ENCODE results near the gene CAPN13. TPM values are rescaled to one million over a fixed set of nuclear protein-coding genes. Genes with fewer than 3 reads are reported as not detected.

The CAPN13 gene
- total RNA-seq, 1 donor, result not detected

DNA sequence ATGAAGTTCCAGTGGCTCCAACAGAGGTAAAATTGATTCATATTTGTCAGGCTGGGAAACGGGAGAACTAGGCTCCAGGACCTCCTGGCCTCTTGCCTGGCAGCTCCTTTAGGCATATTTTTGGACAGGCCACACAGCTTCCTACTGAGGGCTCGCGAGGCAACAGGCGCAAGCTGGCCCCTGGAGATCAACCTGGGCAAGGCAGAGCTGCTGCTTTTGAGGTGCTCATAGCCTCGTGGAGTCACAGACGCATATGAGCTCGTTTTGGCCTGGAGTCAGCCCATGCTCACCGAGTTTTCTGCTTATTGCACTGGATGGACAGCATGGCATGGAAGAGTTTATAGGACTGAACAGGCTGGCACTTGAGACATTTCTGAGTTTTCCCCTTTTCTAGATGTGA lies 97.7 kb downstream of the CAPN13 start:
- H4K20me1 ChIP-seq (ENCODE audit: insufficient read depth, low read length), result no peaks in the 10 kb centered on the region
- no peaks in the 10 kb centered on the region for H3K79me2 ChIP-seq (ENCODE audit: insufficient read depth, low read length)
- no peak overlapping the region for H3K27ac ChIP-seq (ENCODE audit: low read depth, low read length)
- TF ChIP-seq, protein P1, sequence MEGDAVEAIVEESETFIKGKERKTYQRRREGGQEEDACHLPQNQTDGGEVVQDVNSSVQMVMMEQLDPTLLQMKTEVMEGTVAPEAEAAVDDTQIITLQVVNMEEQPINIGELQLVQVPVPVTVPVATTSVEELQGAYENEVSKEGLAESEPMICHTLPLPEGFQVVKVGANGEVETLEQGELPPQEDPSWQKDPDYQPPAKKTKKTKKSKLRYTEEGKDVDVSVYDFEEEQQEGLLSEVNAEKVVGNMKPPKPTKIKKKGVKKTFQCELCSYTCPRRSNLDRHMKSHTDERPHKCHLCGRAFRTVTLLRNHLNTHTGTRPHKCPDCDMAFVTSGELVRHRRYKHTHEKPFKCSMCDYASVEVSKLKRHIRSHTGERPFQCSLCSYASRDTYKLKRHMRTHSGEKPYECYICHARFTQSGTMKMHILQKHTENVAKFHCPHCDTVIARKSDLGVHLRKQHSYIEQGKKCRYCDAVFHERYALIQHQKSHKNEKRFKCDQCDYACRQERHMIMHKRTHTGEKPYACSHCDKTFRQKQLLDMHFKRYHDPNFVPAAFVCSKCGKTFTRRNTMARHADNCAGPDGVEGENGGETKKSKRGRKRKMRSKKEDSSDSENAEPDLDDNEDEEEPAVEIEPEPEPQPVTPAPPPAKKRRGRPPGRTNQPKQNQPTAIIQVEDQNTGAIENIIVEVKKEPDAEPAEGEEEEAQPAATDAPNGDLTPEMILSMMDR (IDR thresholded peaks at IDR 0.05; ENCODE audit: extremely low read depth, low read depth, low read length), result no peak
- no peak for DNase-seq (ENCODE audit: insufficient read length, low spot score, missing footprints)
- no peaks in the 10 kb centered on the region for H3K36me3 ChIP-seq (ENCODE audit: insufficient read depth, low read length)
- no peak overlapping the region for H3K4me2 ChIP-seq (ENCODE audit: insufficient read depth, low read length)
- no peaks in the 10 kb centered on the region for H3K9me3 ChIP-seq (ENCODE audit: low read depth, low read length)
- no peaks in the 10 kb centered on the region for H3K4me1 ChIP-seq (ENCODE audit: insufficient read depth, low read length)
- H3K27me3 ChIP-seq (ENCODE audit: insufficient read depth, low read length), result no peaks in the 10 kb centered on the region
- no peak overlapping the region for H2AFZ ChIP-seq (ENCODE audit: low read length)
- H3K4me3 ChIP-seq (ENCODE audit: insufficient read depth, low read length), result no peak overlapping the region

DNA sequence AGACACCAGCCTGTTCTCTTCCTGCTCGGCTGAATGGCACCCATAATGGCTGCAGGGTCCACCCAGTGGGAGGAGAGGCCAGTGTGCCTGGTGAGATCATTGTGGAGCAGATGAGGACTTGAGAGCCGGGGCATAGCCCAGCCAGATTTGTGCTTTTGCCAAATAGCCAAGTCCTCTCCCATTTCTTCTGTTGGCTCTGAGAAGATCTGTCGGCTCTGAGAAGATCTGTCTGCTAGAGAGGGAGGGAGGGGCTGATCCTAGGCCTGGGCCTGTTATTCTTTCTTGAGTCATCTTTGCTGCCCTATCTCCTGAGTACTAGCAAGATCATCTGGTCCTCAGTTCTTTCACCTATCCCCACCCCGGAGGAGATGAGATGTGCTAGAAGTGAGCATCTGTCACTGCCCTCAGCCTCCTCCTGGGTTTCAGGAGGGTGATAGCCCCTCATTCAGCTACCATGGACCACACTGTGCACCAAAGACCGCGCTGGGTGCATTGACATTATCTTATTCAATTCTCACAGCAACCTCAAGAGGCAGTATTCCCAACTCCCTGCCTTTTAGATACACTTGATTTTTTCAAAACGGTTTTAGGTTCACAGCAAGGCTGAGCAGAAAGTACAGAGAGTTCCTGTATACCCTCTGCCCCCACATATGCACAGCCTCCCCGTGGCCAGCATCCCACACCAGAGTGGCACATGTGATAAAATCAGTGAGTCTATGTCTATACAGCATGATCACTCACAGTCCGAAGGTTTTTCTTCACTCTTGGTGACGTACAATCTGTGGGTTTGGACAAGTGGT lies 98.6 kb downstream of the CAPN13 start:
- H3K4me1 ChIP-seq (ENCODE audit: insufficient read depth, low read length), result no peaks in the 10 kb centered on the region
- peak; percentile 79 for DNase-seq (ENCODE audit: insufficient read length, low spot score, missing footprints)
- peak overlapping the region; percentile 57 for H2AFZ ChIP-seq (ENCODE audit: low read length)
- no peaks in the 10 kb centered on the region for H3K9me3 ChIP-seq (ENCODE audit: low read depth, low read length)
- no peaks in the 10 kb centered on the region for H4K20me1 ChIP-seq (ENCODE audit: insufficient read depth, low read length)
- H3K79me2 ChIP-seq (ENCODE audit: insufficient read depth, low read length), result no peaks in the 10 kb centered on the region
- H3K36me3 ChIP-seq (ENCODE audit: insufficient read depth, low read length), result no peaks in the 10 kb centered on the region
- no peak overlapping the region for H3K4me2 ChIP-seq (ENCODE audit: insufficient read depth, low read length)
- TF ChIP-seq, protein P1 (IDR thresholded peaks at IDR 0.05; ENCODE audit: extremely low read depth, low read depth, low read length), result peak; percentile 59
- no peak overlapping the region for H3K27ac ChIP-seq (ENCODE audit: low read depth, low read length)
- no peak overlapping the region for H3K4me3 ChIP-seq (ENCODE audit: insufficient read depth, low read length)
- H3K27me3 ChIP-seq (ENCODE audit: insufficient read depth, low read length), result no peaks in the 10 kb centered on the region

DNA sequence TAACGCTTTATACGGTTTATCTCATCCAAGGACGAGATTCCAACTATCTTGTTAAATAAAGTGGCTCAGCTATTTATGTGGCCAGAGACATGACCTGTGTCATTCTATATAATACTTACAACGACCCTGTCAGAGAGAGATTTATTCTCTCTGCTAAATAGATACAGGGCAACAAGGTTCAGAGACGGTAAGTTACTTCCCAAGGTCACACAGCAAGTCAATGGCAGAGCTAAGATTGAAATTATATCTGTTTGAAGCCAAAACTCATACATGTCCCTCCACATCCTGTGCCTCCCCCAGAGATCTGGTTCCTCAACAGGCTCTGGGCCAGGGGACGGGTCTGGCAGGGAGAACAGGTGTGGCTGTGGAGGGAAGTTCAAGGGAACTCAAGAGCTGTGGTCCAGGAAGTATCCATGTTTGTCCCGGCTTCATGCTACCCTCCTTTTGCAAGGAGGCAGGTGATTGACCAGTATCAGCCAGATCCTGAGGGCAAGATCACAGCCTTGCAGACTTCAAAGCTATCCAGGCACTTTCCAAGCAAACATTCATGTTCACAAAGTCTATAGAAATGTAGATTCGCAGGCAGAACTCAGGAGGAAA lies 99.8 kb downstream of the CAPN13 start:
- DNase-seq (ENCODE audit: insufficient read length, low spot score, missing footprints), result no peak
- Histone ChIP-seq H3K4me3 (ENCODE audit: insufficient read depth, low read length) (no peak overlapping the region), H3K27me3 (ENCODE audit: insufficient read depth, low read length) (no peaks in the 10 kb centered on the region), H3K27ac (ENCODE audit: low read depth, low read length) (no peak overlapping the region), H2AFZ (ENCODE audit: low read length) (no peak overlapping the region), H4K20me1 (ENCODE audit: insufficient read depth, low read length) (no peaks in the 10 kb centered on the region), H3K4me2 (ENCODE audit: insufficient read depth, low read length) (no peak overlapping the region), H3K36me3 (ENCODE audit: insufficient read depth, low read length) (no peaks in the 10 kb centered on the region), H3K9me3 (ENCODE audit: low read depth, low read length) (peaks cover 5% of the 10 kb centered on the region), H3K79me2 (ENCODE audit: insufficient read depth, low read length) (no peaks in the 10 kb centered on the region), H3K4me1 (ENCODE audit: insufficient read depth, low read length) (no peaks in the 10 kb centered on the region)
- TF ChIP-seq, protein P1 (IDR thresholded peaks at IDR 0.05; ENCODE audit: extremely low read depth, low read depth, low read length), result no peak

GRCh38 chr2:30706534-30707303 lies 100.5 kb downstream of the CAPN13 start:
- TF ChIP-seq, protein P1 (IDR thresholded peaks at IDR 0.05; ENCODE audit: extremely low read depth, low read depth, low read length), result peak; percentile 85
- Histone ChIP-seq H3K27ac (ENCODE audit: low read depth, low read length) (no peak overlapping the region), H3K27me3 (ENCODE audit: insufficient read depth, low read length) (no peaks in the 10 kb centered on the region), H4K20me1 (ENCODE audit: insufficient read depth, low read length) (no peaks in the 10 kb centered on the region), H3K4me2 (ENCODE audit: insufficient read depth, low read length) (peak overlapping the region; percentile 25), H3K4me1 (ENCODE audit: insufficient read depth, low read length) (no peaks in the 10 kb centered on the region), H3K9me3 (ENCODE audit: low read depth, low read length) (peaks cover 9% of the 10 kb centered on the region), H3K4me3 (ENCODE audit: insufficient read depth, low read length) (no peak overlapping the region), H2AFZ (ENCODE audit: low read length) (no peak overlapping the region), H3K79me2 (ENCODE audit: insufficient read depth, low read length) (no peaks in the 10 kb centered on the region), H3K36me3 (ENCODE audit: insufficient read depth, low read length) (no peaks in the 10 kb centered on the region)
- peak; percentile 90 for DNase-seq (ENCODE audit: insufficient read length, low spot score, missing footprints)

All from osteoblast (primary cell).